Measurements from ENCODE around the gene ZFYVE19.

DNA sequence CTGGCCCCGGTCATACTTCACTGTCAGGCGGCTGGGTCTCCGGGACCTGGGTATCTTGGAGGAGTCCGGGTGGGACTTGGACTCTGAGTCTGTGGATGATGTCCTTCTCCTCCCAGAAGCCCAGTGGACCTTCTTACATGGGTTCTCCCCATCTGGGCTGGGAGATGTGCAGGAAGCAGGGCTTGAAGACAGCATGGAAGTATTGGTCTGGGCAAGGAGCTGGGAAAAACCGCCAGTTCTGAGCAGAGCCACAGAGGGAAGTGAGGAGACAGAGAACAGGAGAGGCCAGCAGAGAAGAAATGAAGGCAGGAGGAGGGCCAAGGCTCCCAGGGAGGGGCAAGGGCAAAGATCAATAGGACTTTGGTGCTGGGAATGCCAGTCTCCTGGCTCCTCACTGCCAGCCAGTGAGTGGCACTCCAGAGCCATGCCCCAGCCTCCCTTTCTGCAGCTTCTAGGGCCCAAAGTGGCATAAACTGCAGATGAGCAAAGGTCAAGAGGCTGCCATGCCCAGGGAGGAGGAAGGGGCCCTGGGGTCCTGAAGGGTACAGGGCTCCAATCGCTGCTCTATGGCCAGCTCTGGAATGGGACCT lies 21.7 kb downstream of the ZFYVE19 start, which contains the start of gene PPP1R14D:
- TF ChIP-seq, protein P1, sequence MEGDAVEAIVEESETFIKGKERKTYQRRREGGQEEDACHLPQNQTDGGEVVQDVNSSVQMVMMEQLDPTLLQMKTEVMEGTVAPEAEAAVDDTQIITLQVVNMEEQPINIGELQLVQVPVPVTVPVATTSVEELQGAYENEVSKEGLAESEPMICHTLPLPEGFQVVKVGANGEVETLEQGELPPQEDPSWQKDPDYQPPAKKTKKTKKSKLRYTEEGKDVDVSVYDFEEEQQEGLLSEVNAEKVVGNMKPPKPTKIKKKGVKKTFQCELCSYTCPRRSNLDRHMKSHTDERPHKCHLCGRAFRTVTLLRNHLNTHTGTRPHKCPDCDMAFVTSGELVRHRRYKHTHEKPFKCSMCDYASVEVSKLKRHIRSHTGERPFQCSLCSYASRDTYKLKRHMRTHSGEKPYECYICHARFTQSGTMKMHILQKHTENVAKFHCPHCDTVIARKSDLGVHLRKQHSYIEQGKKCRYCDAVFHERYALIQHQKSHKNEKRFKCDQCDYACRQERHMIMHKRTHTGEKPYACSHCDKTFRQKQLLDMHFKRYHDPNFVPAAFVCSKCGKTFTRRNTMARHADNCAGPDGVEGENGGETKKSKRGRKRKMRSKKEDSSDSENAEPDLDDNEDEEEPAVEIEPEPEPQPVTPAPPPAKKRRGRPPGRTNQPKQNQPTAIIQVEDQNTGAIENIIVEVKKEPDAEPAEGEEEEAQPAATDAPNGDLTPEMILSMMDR (IDR thresholded peaks at IDR 0.05) = no peak
- TF ChIP-seq POLR2A (IDR thresholded peaks at IDR 0.05) = no peak

Data from testis (tissue), 2 donors.